Epithelial cell of proximal tubule (primary cell): ENCODE measurements around the gene CHST12. TPM values are rescaled to one million over a fixed set of nuclear protein-coding genes. Genes with fewer than 3 reads are reported as not detected.
"Not testable (repeated sequence)": the region's sequence is repeated elsewhere in the genome, so short reads cannot be mapped to it uniquely, and the experiment has no call there.

Source experiments
- DNase-seq: peaks from one replicate; pipeline ENCODE4 v3.0.0-alpha.2; 2011; ENCODE audit warnings: low read depth
- H3K4me3 ChIP-seq: 2 replicates; pipeline ENCODE4 v1.5.1; 2011; ENCODE audit warnings: low read depth, mild to moderate bottlenecking, low read length
- CTCF ChIP-seq: conservative IDR thresholded peaks from 2 replicates; pipeline ENCODE4 v1.5.1; 2012; ENCODE audit warnings: low read depth, mild to moderate bottlenecking, low read length
- total RNA-seq: library from RNA; depleted of rRNA; stranded (reverse); fragments of >200 nt; gene quantifications from 2 replicates; pipeline ENCODE4 v1.2.3, GENCODE V29; 2015

CHST12 gene
- total RNA-seq, 1 donor from 2014 or later, result 10.6 TPM

GRCh38 chr7:2452643-2453270 lies 49.3 kb downstream of the CHST12 start:
- no peak for DNase-seq
- TF ChIP-seq CTCF, result no peak
- H3K4me3 ChIP-seq, result no peak overlapping the region

GRCh38 chr7:2453849-2454248 lies 50.4 kb downstream of the CHST12 start:
- not testable (repeated sequence) for DNase-seq, H3K4me3 ChIP-seq

- H3K4me3 ChIP-seq, result no peak overlapping the region
- DNase-seq, result no peak
- no peak for TF ChIP-seq CTCF
Observed at GRCh38 chr7:2459674-2460073, 56.3 kb downstream of the CHST12 start.

- no peak for DNase-seq
- no peak for TF ChIP-seq CTCF
- no peak overlapping the region for H3K4me3 ChIP-seq
Observed at GRCh38 chr7:2460188-2460587, 56.8 kb downstream of the CHST12 start.

- no peak for TF ChIP-seq CTCF
- no peak overlapping the region for H3K4me3 ChIP-seq
- DNase-seq, result no peak
Observed at GRCh38 chr7:2460641-2461040, 57.2 kb downstream of the CHST12 start.

GRCh38 chr7:2461268-2462026 lies 58.0 kb downstream of the CHST12 start:
- DNase-seq, result no peak

GRCh38 chr7:2462731-2463130 lies 59.3 kb downstream of the CHST12 start:
- no peak for TF ChIP-seq CTCF
- DNase-seq, result no peak
- no peak overlapping the region for H3K4me3 ChIP-seq

More at GRCh38 chr7:2461268-2462026, 58.0 kb downstream of the CHST12 start:
- H3K4me3 ChIP-seq, result no peak overlapping the region
- TF ChIP-seq CTCF, result no peak
